Peyer's patch (tissue), 4 donors: ENCODE data around the gene VMP1. TPM values are rescaled to one million over a fixed set of nuclear protein-coding genes. Genes with fewer than 3 reads are reported as not detected.

Experiments used
- DNase-seq, 3 donors: peaks; one replicate each; pipeline ENCODE4 v3.0.0-alpha.2; 2017 to 2019
- H3K27ac ChIP-seq, 4 donors: fragments of 200-600 bp; sonication (generic); one replicate each; pipeline ENCODE4 v1.5.1; 2016 to 2019
- H3K27me3 ChIP-seq, 2 donors: fragments of 200-600 bp; sonication (generic); one replicate each; pipeline ENCODE4 v1.5.1; 2019
- H3K36me3 ChIP-seq, 3 donors: fragments of 200-600 bp; sonication (generic); one replicate each; pipeline ENCODE4 v1.5.1; 2016 to 2019
- H3K4me1 ChIP-seq, 4 donors: fragments of 200-600 bp; sonication (generic); one replicate each; pipeline ENCODE4 v1.5.1; 2016 to 2019
- H3K4me3 ChIP-seq, 4 donors: fragments of 200-600 bp; sonication (generic); 1 replicate in 3 of 4; 2 replicates in 1 of 4; pipeline ENCODE4 v1.5.1; 2016 to 2019; ENCODE audit warnings: mild to moderate bottlenecking in 1 of 4
- H3K9me3 ChIP-seq, 4 donors: fragments of 200-600 bp; sonication (generic); one replicate each; pipeline ENCODE4 v1.5.1; 2016 to 2019; ENCODE audit warnings: mild to moderate bottlenecking in 1 of 4
- CTCF ChIP-seq, 6 experiments: fragments of 450-650 bp in 4 of 6; fragments of 200-600 bp in 2 of 6; sonication (generic) in 1 of 6; IDR thresholded peaks; one replicate each; pipeline ENCODE4 v1.5.1; 2017 to 2019; ENCODE audit warnings: antibody characterized with exemption in 6 of 6, mild to moderate bottlenecking in 3 of 6, moderate library complexity in 1 of 6
- POLR2A ChIP-seq, 2 donors: fragments of 450-650 bp; IDR thresholded peaks; one replicate each; pipeline ENCODE4 v1.5.1; 2017; ENCODE audit warnings: antibody characterized with exemption in 2 of 2, mild to moderate bottlenecking in 2 of 2, moderate library complexity in 2 of 2
- total RNA-seq, 4 donors: library from RNA; depleted of rRNA; stranded (reverse); fragments of >200 nt; gene quantifications; one replicate each; pipeline ENCODE4 v1.1.0, GENCODE V29; 2016

The VMP1 gene
- total RNA-seq, 4 donors from 2014 or later = 228 to 366 (median 332) TPM

GRCh38 chr17:59766491-59766890, 59.0 kb downstream of the VMP1 start:
- Histone ChIP-seq H3K27ac (peak overlapping the region in 2 of 4 donors; percentile 57 to 60), H3K36me3 (peaks cover 0 to 20% (median 0%) of the 10 kb centered on the region in 3 donors), H3K9me3 (no peaks in the 10 kb centered on the region), H3K27me3 (no peaks in the 10 kb centered on the region), H3K4me1 (no peaks in the 10 kb centered on the region), H3K4me3 (no peak overlapping the region)
- TF ChIP-seq CTCF (IDR thresholded peaks at IDR 0.05) (no peak), POLR2A (IDR thresholded peaks at IDR 0.05) (no peak)
- no peak for DNase-seq

- TF ChIP-seq POLR2A (IDR thresholded peaks at IDR 0.05) (no peak), CTCF (IDR thresholded peaks at IDR 0.05) (no peak)
- Histone ChIP-seq H3K4me1 (no peaks in the 10 kb centered on the region), H3K27me3 (no peaks in the 10 kb centered on the region), H3K9me3 (no peaks in the 10 kb centered on the region), H3K36me3 (peaks cover 0 to 20% (median 0%) of the 10 kb centered on the region in 3 donors), H3K4me3 (no peak overlapping the region), H3K27ac (peak overlapping the region in 1 of 4 donors; percentile 60)
- DNase-seq = no peak
Measured at GRCh38 chr17:59767176-59767575, 59.7 kb downstream of the VMP1 start.

- Histone ChIP-seq H3K9me3 (no peaks in the 10 kb centered on the region), H3K27me3 (no peaks in the 10 kb centered on the region), H3K36me3 (peaks cover 0 to 37% (median 0%) of the 10 kb centered on the region in 3 donors), H3K4me3 (no peak overlapping the region), H3K4me1 (no peaks in the 10 kb centered on the region), H3K27ac (peak overlapping the region in 1 of 4 donors; percentile 19)
- DNase-seq = no peak
- no peak for TF ChIP-seq POLR2A (IDR thresholded peaks at IDR 0.05)
Measured at GRCh38 chr17:59769887-59770286, 62.4 kb downstream of the VMP1 start.

GRCh38 chr17:59771093-59771492, 63.6 kb downstream of the VMP1 start:
- Histone ChIP-seq H3K27me3 (no peaks in the 10 kb centered on the region), H3K9me3 (no peaks in the 10 kb centered on the region), H3K4me3 (no peak overlapping the region), H3K36me3 (peaks cover 0 to 35% (median 0%) of the 10 kb centered on the region in 3 donors), H3K4me1 (no peaks in the 10 kb centered on the region), H3K27ac (no peak overlapping the region)
- no peak for DNase-seq
- no peak for TF ChIP-seq POLR2A (IDR thresholded peaks at IDR 0.05)
- no peak for TF ChIP-seq CTCF (IDR thresholded peaks at IDR 0.05)

GRCh38 chr17:59775786-59776350, 68.4 kb downstream of the VMP1 start:
- Histone ChIP-seq H3K36me3 (peaks cover 0 to 54% (median 0%) of the 10 kb centered on the region in 3 donors), H3K4me3 (no peak overlapping the region), H3K27ac (no peak overlapping the region), H3K9me3 (no peaks in the 10 kb centered on the region), H3K4me1 (no peaks in the 10 kb centered on the region), H3K27me3 (no peaks in the 10 kb centered on the region)
- no peak for TF ChIP-seq CTCF (IDR thresholded peaks at IDR 0.05)
- no peak for TF ChIP-seq POLR2A (IDR thresholded peaks at IDR 0.05)
- no peak for DNase-seq

- Histone ChIP-seq H3K4me3 (no peak overlapping the region), H3K9me3 (no peaks in the 10 kb centered on the region), H3K27me3 (no peaks in the 10 kb centered on the region), H3K36me3 (peaks cover 0 to 54% (median 0%) of the 10 kb centered on the region in 3 donors), H3K4me1 (no peaks in the 10 kb centered on the region), H3K27ac (no peak overlapping the region)
- TF ChIP-seq CTCF (IDR thresholded peaks at IDR 0.05) (no peak), POLR2A (IDR thresholded peaks at IDR 0.05) (no peak)
- DNase-seq = no peak
Measured at GRCh38 chr17:59776577-59776976, 69.1 kb downstream of the VMP1 start.
